K562 (cell line): ENCODE measurements around the gene GIGYF1. TPM values are rescaled to one million over a fixed set of nuclear protein-coding genes. Genes with fewer than 3 reads are reported as not detected.

Source experiments
- ATF1 ChIP-seq, 2 experiments: fragments of 450-650 bp in 1 of 2; IDR thresholded peaks; 2 replicates each; pipeline ENCODE4 v1.6.1; 2016; ENCODE audit warnings: missing compliant biosample characterization in 1 of 2, missing genetic modification characterization in 1 of 2
- CBFB ChIP-seq: sonication (generic); formaldehyde crosslinking; IDR thresholded peaks from 2 replicates; pipeline ENCODE4 v1.4.0; 2020; ENCODE audit warnings: mild to moderate bottlenecking, missing genetic modification reagents
- CBX1 ChIP-seq: sonication (generic); IDR thresholded peaks from 2 replicates; pipeline ENCODE4 v1.6.1; 2016; ENCODE audit warnings: antibody characterized with exemption, low read depth, mild to moderate bottlenecking
- EWSR1 ChIP-seq: fragments of 450-650 bp; IDR thresholded peaks from 2 replicates; pipeline ENCODE4 v1.6.1; 2018; ENCODE audit warnings: borderline replicate concordance, mild to moderate bottlenecking, low read depth, moderate library complexity; ENCODE audit not compliant: partially characterized antibody
- MECOM ChIP-seq: fragments of 250-450 bp; sonication (Bioruptor Pico); IDR thresholded peaks from 2 replicates; pipeline ENCODE4 v1.8.0; 2022; ENCODE audit warnings: inconsistent platforms
- MTF1 ChIP-seq: fragments of 250-450 bp; sonication (Bioruptor Pico); IDR thresholded peaks from 2 replicates; pipeline ENCODE4 v1.9.0; 2021; ENCODE audit warnings: moderate library complexity, mild to moderate bottlenecking, inconsistent platforms, borderline replicate concordance
- NCOA2 ChIP-seq, 2 experiments: fragments of 450-650 bp; IDR thresholded peaks; 2 replicates each; pipeline ENCODE4 v1.6.1; 2018; ENCODE audit warnings: mild to moderate bottlenecking in 2 of 2, moderate library complexity in 1 of 2; ENCODE audit not compliant: partially characterized antibody in 2 of 2
- NFE2 ChIP-seq: IDR thresholded peaks from 2 replicates; pipeline ENCODE4 v1.6.1; 2014; ENCODE audit warnings: antibody characterized with exemption, low read depth
- NR2C2 ChIP-seq, 2 experiments: fragments of 200-800 bp in 1 of 2; sonication (Bioruptor generic) in 1 of 2; sonication (generic) in 1 of 2; formaldehyde crosslinking in 1 of 2; IDR thresholded peaks; 2 replicates each; pipeline versions ENCODE4 v1.6.1 to v1.8.0; 2016 to 2022; ENCODE audit warnings: mild to moderate bottlenecking in 1 of 2, missing compliant biosample characterization in 1 of 2, missing genetic modification characterization in 1 of 2, missing genetic modification reagents in 1 of 2
- SREBF2 ChIP-seq: sonication (generic); formaldehyde crosslinking; IDR thresholded peaks from 2 replicates; pipeline ENCODE4 v1.4.0; 2020; ENCODE audit warnings: mild to moderate bottlenecking, missing genetic modification reagents
- ZFP36 ChIP-seq: fragments of 150-350 bp; IDR thresholded peaks from 2 replicates; pipeline ENCODE4 v1.6.1; 2018; ENCODE audit warnings: low read length, low read depth; ENCODE audit not compliant: partially characterized antibody
- ZNF707 ChIP-seq: fragments of 250-450 bp; sonication (Bioruptor Pico); conservative IDR thresholded peaks from 2 replicates; pipeline ENCODE4 v1.8.0; 2022; ENCODE audit warnings: inconsistent platforms, mild to moderate bottlenecking, moderate library complexity
- ZNF76 ChIP-seq: fragments of 250-450 bp; sonication (Bioruptor Pico); IDR thresholded peaks from 2 replicates; pipeline ENCODE4 v1.4.0; 2020; ENCODE audit warnings: mild to moderate bottlenecking, moderate library complexity, borderline replicate concordance
- polyA plus RNA-seq, 8 experiments: library from polyadenylated mRNA; depleted of rRNA in 4 of 8; stranded (reverse) in 5 of 8; unstranded in 3 of 8; fragments of >200 nt; fragmentation: Nextera tagmentation in 2 of 8; fragmentation: Illumina TruSeq in 1 of 8; extraction: Ambion mirVana in 2 of 8; extraction: Trizol in 1 of 8; gene quantifications; 2 replicates each; pipeline versions ENCODE4 v1.2.1 to v1.2.3, GENCODE V29; 2011 to 2014; ENCODE audit warnings: inconsistent platforms in 1 of 8, missing spikeins in 1 of 8
- total RNA-seq, 7 experiments: library from RNA; depleted of rRNA in 6 of 7; stranded (reverse); fragments of >200 nt in 6 of 7; fragmentation: Illumina TruSeq in 2 of 7; extraction: Trizol in 2 of 7; gene quantifications; 2 replicates each; pipeline versions ENCODE4 v1.2.1 to v1.2.3, GENCODE V29; 2011 to 2021; ENCODE audit warnings: low replicate concordance in 1 of 7
- TF ChIP-seq, protein P1 (sequence below): IDR thresholded peaks from 2 replicates; pipeline ENCODE4 v1.6.1; 2016; ENCODE audit warnings: missing genetic modification characterization, missing compliant biosample characterization
- TF ChIP-seq, protein P2 (sequence below): fragments of 450-650 bp; formaldehyde crosslinking; IDR thresholded peaks from 2 replicates; pipeline ENCODE4 v1.4.0; 2022; ENCODE audit warnings: missing genetic modification characterization
- TF ChIP-seq, protein P3 (sequence below): sonication (generic); formaldehyde crosslinking; IDR thresholded peaks from 2 replicates; pipeline ENCODE4 v1.8.0; 2022; ENCODE audit warnings: missing genetic modification reagents, mild to moderate bottlenecking, moderate library complexity, borderline replicate concordance
- TF ChIP-seq, protein P4 (sequence below): sonication (generic); formaldehyde crosslinking; IDR thresholded peaks from 2 replicates; pipeline ENCODE4 v1.8.0; 2022; ENCODE audit warnings: mild to moderate bottlenecking, missing genetic modification reagents

The GIGYF1 gene
- total and polyA plus RNA-seq, 9 of the 15 experiments (the other 6 are each of a cell fraction or from before 2014, with no cell fraction given) = 0.56 to 76.2 (median 16.8) TPM

DNA sequence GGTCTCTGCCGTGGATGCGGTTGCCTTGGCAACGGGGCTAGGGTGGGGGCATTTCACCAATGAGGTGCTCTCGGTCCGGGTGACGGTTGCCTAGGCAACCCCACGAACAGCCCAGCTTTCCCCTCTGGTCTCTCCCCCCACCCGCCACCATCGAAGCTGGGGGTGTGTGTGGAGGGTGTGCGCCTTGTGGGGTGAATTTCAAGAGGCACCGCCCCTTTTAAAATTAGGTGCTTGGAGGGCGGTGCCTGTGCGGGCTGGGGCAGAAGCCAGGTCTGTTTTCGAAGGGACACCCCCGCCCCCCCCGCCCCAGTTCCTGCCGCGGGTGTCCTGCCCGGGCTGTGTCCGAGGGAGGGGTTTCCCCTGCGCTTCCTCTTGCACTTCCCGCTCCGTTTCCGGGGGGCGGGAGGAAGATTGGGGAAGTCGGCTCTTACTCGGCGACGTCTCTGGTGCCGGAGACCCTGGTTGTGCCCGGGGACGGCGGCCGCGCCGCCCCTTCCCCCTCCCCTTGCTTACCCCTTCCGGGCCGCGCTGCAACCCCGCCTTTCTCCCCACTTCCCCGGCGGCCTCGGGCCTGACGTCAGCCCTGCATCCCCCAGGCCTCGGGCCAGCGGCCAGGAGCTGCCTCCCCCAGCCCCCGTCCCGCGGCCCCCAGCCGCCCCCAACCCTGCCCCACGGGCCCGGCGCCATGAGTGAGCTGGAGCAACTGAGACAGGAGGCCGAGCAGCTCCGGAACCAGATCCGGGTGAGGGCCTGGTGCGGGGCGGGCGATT is 18.3 kb downstream of the GIGYF1 start (continued):
- TF ChIP-seq, protein P1, sequence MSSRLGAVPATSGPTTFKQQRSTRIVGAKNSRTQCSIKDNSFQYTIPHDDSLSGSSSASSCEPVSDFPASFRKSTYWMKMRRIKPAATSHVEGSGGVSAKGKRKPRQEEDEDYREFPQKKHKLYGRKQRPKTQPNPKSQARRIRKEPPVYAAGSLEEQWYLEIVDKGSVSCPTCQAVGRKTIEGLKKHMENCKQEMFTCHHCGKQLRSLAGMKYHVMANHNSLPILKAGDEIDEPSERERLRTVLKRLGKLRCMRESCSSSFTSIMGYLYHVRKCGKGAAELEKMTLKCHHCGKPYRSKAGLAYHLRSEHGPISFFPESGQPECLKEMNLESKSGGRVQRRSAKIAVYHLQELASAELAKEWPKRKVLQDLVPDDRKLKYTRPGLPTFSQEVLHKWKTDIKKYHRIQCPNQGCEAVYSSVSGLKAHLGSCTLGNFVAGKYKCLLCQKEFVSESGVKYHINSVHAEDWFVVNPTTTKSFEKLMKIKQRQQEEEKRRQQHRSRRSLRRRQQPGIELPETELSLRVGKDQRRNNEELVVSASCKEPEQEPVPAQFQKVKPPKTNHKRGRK (tag) = no peak
- TF ChIP-seq, protein P2, sequence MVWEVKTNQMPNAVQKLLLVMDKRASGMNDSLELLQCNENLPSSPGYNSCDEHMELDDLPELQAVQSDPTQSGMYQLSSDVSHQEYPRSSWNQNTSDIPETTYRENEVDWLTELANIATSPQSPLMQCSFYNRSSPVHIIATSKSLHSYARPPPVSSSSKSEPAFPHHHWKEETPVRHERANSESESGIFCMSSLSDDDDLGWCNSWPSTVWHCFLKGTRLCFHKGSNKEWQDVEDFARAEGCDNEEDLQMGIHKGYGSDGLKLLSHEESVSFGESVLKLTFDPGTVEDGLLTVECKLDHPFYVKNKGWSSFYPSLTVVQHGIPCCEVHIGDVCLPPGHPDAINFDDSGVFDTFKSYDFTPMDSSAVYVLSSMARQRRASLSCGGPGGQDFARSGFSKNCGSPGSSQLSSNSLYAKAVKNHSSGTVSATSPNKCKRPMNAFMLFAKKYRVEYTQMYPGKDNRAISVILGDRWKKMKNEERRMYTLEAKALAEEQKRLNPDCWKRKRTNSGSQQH = no peak
- TF ChIP-seq CBX1 = no peak
- TF ChIP-seq ZNF707 (CRISPR knock-in tag) = no peak
- no peak for TF ChIP-seq NR2C2 (CRISPR knock-in tag; IDR thresholded peaks at IDR 0.05)
- TF ChIP-seq NR2C2 (tag; IDR thresholded peaks at IDR 0.05) = peak; percentile 58
- no peak for TF ChIP-seq ZFP36
- TF ChIP-seq NCOA2 (IDR thresholded peaks at IDR 0.05; ENCODE audit: partially characterized antibody in 2 of 2) = no peak
- TF ChIP-seq ZNF76 = no peak
- no peak for TF ChIP-seq MECOM
- TF ChIP-seq EWSR1 = no peak
- TF ChIP-seq, protein P3, sequence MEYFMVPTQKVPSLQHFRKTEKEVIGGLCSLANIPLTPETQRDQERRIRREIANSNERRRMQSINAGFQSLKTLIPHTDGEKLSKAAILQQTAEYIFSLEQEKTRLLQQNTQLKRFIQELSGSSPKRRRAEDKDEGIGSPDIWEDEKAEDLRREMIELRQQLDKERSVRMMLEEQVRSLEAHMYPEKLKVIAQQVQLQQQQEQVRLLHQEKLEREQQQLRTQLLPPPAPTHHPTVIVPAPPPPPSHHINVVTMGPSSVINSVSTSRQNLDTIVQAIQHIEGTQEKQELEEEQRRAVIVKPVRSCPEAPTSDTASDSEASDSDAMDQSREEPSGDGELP (CRISPR knock-in tag) = peak; percentile 62; the same call in 1 of the 2 replicates
- TF ChIP-seq ATF1 (CRISPR knock-in tag; IDR thresholded peaks at IDR 0.05) = no peak
- no peak for TF ChIP-seq ATF1 (tag; IDR thresholded peaks at IDR 0.05)
- no peak for TF ChIP-seq MTF1 (CRISPR knock-in tag)
- TF ChIP-seq, protein P4, sequence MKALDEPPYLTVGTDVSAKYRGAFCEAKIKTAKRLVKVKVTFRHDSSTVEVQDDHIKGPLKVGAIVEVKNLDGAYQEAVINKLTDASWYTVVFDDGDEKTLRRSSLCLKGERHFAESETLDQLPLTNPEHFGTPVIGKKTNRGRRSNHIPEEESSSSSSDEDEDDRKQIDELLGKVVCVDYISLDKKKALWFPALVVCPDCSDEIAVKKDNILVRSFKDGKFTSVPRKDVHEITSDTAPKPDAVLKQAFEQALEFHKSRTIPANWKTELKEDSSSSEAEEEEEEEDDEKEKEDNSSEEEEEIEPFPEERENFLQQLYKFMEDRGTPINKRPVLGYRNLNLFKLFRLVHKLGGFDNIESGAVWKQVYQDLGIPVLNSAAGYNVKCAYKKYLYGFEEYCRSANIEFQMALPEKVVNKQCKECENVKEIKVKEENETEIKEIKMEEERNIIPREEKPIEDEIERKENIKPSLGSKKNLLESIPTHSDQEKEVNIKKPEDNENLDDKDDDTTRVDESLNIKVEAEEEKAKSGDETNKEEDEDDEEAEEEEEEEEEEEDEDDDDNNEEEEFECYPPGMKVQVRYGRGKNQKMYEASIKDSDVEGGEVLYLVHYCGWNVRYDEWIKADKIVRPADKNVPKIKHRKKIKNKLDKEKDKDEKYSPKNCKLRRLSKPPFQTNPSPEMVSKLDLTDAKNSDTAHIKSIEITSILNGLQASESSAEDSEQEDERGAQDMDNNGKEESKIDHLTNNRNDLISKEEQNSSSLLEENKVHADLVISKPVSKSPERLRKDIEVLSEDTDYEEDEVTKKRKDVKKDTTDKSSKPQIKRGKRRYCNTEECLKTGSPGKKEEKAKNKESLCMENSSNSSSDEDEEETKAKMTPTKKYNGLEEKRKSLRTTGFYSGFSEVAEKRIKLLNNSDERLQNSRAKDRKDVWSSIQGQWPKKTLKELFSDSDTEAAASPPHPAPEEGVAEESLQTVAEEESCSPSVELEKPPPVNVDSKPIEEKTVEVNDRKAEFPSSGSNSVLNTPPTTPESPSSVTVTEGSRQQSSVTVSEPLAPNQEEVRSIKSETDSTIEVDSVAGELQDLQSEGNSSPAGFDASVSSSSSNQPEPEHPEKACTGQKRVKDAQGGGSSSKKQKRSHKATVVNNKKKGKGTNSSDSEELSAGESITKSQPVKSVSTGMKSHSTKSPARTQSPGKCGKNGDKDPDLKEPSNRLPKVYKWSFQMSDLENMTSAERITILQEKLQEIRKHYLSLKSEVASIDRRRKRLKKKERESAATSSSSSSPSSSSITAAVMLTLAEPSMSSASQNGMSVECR (CRISPR knock-in tag) = 0 out of 2 replicates have a peak, but pooled peaks have one; percentile 1
- no peak for TF ChIP-seq SREBF2
- TF ChIP-seq CBFB (CRISPR knock-in tag) = no peak
- TF ChIP-seq NFE2 = no peak
